ENCODE measurements around the gene MPV17.
"Not testable (repeated sequence)": the region's sequence is repeated elsewhere in the genome, so short reads cannot be mapped to it uniquely, and the experiment has no call there.

The MPV17 gene

GRCh38 chr2:27323596-27324285, 844 bp upstream of the MPV17 start:
- no peak for DNase-seq (ENCODE audit: low spot score)

GRCh38 chr2:27322301-27322765, 564 bp downstream of the MPV17 start:
- DNase-seq (ENCODE audit: low spot score), result no peak

GRCh38 chr2:27320958-27321543, 1.8 kb downstream of the MPV17 start:
- no peak for DNase-seq (ENCODE audit: low spot score)

GRCh38 chr2:27319839-27320238, 3.1 kb downstream of the MPV17 start:
- DNase-seq (ENCODE audit: low spot score), result not testable (repeated sequence)

- no peak for DNase-seq (ENCODE audit: low spot score)
These were observed 6.1 kb downstream of the MPV17 start for GRCh38 chr2:27316655-27317412.

- no peak for DNase-seq (ENCODE audit: low spot score)
These were observed 7.8 kb downstream of the MPV17 start for GRCh38 chr2:27315122-27315521.

- DNase-seq (ENCODE audit: low spot score), result no peak
These were observed 8.2 kb downstream of the MPV17 start for GRCh38 chr2:27314709-27315108.

- no peak for DNase-seq (ENCODE audit: low spot score)
These were observed 8.8 kb downstream of the MPV17 start for GRCh38 chr2:27313882-27314645.

- DNase-seq (ENCODE audit: low spot score), result no peak
These were observed 10.7 kb downstream of the MPV17 start for GRCh38 chr2:27312152-27312551.

- DNase-seq (ENCODE audit: low spot score), result no peak
These were observed 13.2 kb downstream of the MPV17 start for GRCh38 chr2:27309651-27310050.

- DNase-seq (ENCODE audit: low spot score), result no peak
These were observed 14.5 kb downstream of the MPV17 start, which contains the start of gene UCN for GRCh38 chr2:27308359-27308881. UCN (minus strand) TSS chr2:27308445; CDS start chr2:27307895, 550 bp downstream.

- no peak for DNase-seq (ENCODE audit: low spot score)
These were observed 15.1 kb downstream of the MPV17 start for GRCh38 chr2:27307545-27308358.

GRCh38 chr2:27307287-27307544, 15.7 kb downstream of the MPV17 start:
- DNase-seq (ENCODE audit: low spot score), result no peak

- no peak for DNase-seq (ENCODE audit: low spot score)
These were observed 16.2 kb downstream of the MPV17 start for GRCh38 chr2:27306573-27307286.

- DNase-seq (ENCODE audit: low spot score), result no peak
These were observed 16.8 kb downstream of the MPV17 start for GRCh38 chr2:27306136-27306535.

- no peak for DNase-seq (ENCODE audit: low spot score)
These were observed 17.4 kb downstream of the MPV17 start for GRCh38 chr2:27305516-27305915.

GRCh38 chr2:27304488-27305240, 18.2 kb downstream of the MPV17 start:
- DNase-seq (ENCODE audit: low spot score), result no peak

- DNase-seq (ENCODE audit: low spot score), result peak; percentile 73
These were observed 19.5 kb downstream of the MPV17 start for GRCh38 chr2:27303093-27304025.

All from SK-N-DZ (cell line).